GM12878 (cell line): ENCODE results near the gene ACD. TPM values are rescaled to one million over a fixed set of nuclear protein-coding genes. Genes with fewer than 3 reads are reported as not detected.

Experiments used
- ATAC-seq: fragments of 200-7000 bp; cut with Tn5 transposase; 3 replicates; pipeline ENCODE4 v1.9.1; 2020; ENCODE audit warnings: mild to moderate bottlenecking, moderate library complexity
- BruUV-seq: library from RNA; stranded (reverse); fragments of 400-500 nt; replicated peaks from 2 replicates; lab custom pipeline; 2021; lab: Mats Ljungman, UMichigan
- CTCF ChIA-PET: fragments of 300-600 bp; sonication (Branson Sonifier 250); formaldehyde crosslinking; extraction: SDS; loops from one replicate; lab custom pipeline; 2021; ENCODE audit warnings: inconsistent platforms; lab: Yijun Ruan, JAX
- POLR2A ChIA-PET: fragments of 350-600 bp; formaldehyde crosslinking; extraction: SDS; loops from one replicate; lab custom pipeline; 2021; ENCODE audit warnings: inconsistent platforms; lab: Charles Lee
- RAD21 ChIA-PET: fragments of 300-600 bp; sonication (Branson Sonifier 250); formaldehyde crosslinking; loops from one replicate; lab custom pipeline; 2023; ENCODE audit warnings: antibody characterized with exemption; ENCODE audit not compliant: unreplicated experiment; lab: Charles Lee
- SMC1A ChIA-PET: fragments of 300-600 bp; sonication (Branson Sonifier 250); formaldehyde crosslinking; loops from one replicate; lab custom pipeline; 2023; ENCODE audit not compliant: unreplicated experiment, uncharacterized antibody; lab: Charles Lee
- DNase-seq: peaks from one replicate; pipeline ENCODE4 v3.0.0-alpha.2; 2011; ENCODE audit warnings: low read depth, low spot score
- FAIRE-seq: peaks from 3 replicates; lab custom pipeline; 2011; peaks lifted over from hg19 to GRCh38; lab: Jason Lieb, UNC
- H2AFZ ChIP-seq: 2 replicates; pipeline ENCODE4 v1.6.0; 2011; ENCODE audit warnings: low read depth, low read length, control low read depth; ENCODE audit not compliant: control insufficient read depth
- H3K27ac ChIP-seq: 2 replicates; pipeline ENCODE4 v1.5.1; 2011; ENCODE audit warnings: control low read depth; ENCODE audit not compliant: control insufficient read depth, insufficient read depth
- H3K27me3 ChIP-seq, 2 experiments: replicated peaks in 1 of 2; 2 replicates each; pipeline versions ENCODE4 v1.6.0 to v1.6.1; 2011; ENCODE audit warnings: low read length in 1 of 2; ENCODE audit not compliant: control insufficient read depth in 2 of 2, insufficient read depth in 2 of 2
- H3K36me3 ChIP-seq, 2 experiments: 2 replicates each; pipeline ENCODE4 v1.5.1; 2011; ENCODE audit warnings: low read length in 1 of 2; ENCODE audit not compliant: control insufficient read depth in 2 of 2, insufficient read depth in 2 of 2
- H3K4me1 ChIP-seq: 2 replicates; pipeline ENCODE4 v1.6.1; 2011; ENCODE audit warnings: mild to moderate bottlenecking, low read length, moderate library complexity, mixed read lengths; ENCODE audit not compliant: control insufficient read depth, insufficient read depth
- H3K4me2 ChIP-seq: 2 replicates; pipeline ENCODE4 v1.6.0; 2011; ENCODE audit warnings: control low read depth; ENCODE audit not compliant: control insufficient read depth, insufficient read depth
- H3K4me3 ChIP-seq: fragments of 200-600 bp; sonication (generic); 2 replicates; pipeline ENCODE4 v1.5.1; 2016
- H3K79me2 ChIP-seq: 2 replicates; pipeline ENCODE4 v1.6.0; 2011; ENCODE audit warnings: low read length; ENCODE audit not compliant: control insufficient read depth, insufficient read depth
- H3K9ac ChIP-seq: 2 replicates; pipeline ENCODE4 v1.8.0; 2011; ENCODE audit warnings: low read length, control low read depth, mixed read lengths; ENCODE audit not compliant: control insufficient read depth, insufficient read depth
- H3K9me3 ChIP-seq: replicated peaks from 3 replicates; pipeline ENCODE4 v1.5.1; 2011; ENCODE audit warnings: mild to moderate bottlenecking, low read length; ENCODE audit not compliant: control insufficient read depth, insufficient read depth
- H4K20me1 ChIP-seq: 2 replicates; pipeline ENCODE4 v1.6.0; 2011; ENCODE audit not compliant: control insufficient read depth, insufficient read depth
- CBFB ChIP-seq: IDR thresholded peaks from 2 replicates; pipeline ENCODE4 v1.6.1; 2016; ENCODE audit warnings: antibody characterized with exemption, low read depth
- CREM ChIP-seq: IDR thresholded peaks from 2 replicates; pipeline ENCODE4 v1.6.1; 2014; ENCODE audit warnings: antibody characterized with exemption, low read depth
- EGR1 ChIP-seq, 2 experiments: IDR thresholded peaks; 1 replicate in 1 of 2; 2 replicates in 1 of 2; pipeline ENCODE4 v1.6.1; 2011 to 2012; ENCODE audit warnings: low read depth in 2 of 2, low read length in 2 of 2, borderline replicate concordance in 1 of 2, mild to moderate bottlenecking in 1 of 2, moderate library complexity in 1 of 2
- GATAD2B ChIP-seq: fragments of 450-650 bp; conservative IDR thresholded peaks from 2 replicates; pipeline ENCODE4 v1.6.1; 2017; ENCODE audit warnings: low read depth, mild to moderate bottlenecking, moderate library complexity
- HDAC2 ChIP-seq: fragments of 200-600 bp; sonication (generic); IDR thresholded peaks from 2 replicates; pipeline ENCODE4 v1.6.1; 2017
- MXI1 ChIP-seq: fragments of 150-350 bp; IDR thresholded peaks from 2 replicates; pipeline ENCODE4 v1.6.1; 2011; ENCODE audit warnings: low read depth, mild to moderate bottlenecking, inconsistent platforms, low read length, improper control_type of control experiment
- RAD51 ChIP-seq: fragments of 450-650 bp; IDR thresholded peaks from 2 replicates; pipeline ENCODE4 v1.6.1; 2016; ENCODE audit warnings: moderate library complexity, mild to moderate bottlenecking, inconsistent platforms
- SMARCA5 ChIP-seq: fragments of 450-650 bp; IDR thresholded peaks from 2 replicates; pipeline ENCODE4 v1.6.1; 2017; ENCODE audit warnings: mild to moderate bottlenecking
- TARDBP ChIP-seq: IDR thresholded peaks from 2 replicates; pipeline ENCODE4 v1.6.1; 2016; ENCODE audit warnings: borderline replicate concordance
- TCF7 ChIP-seq: IDR thresholded peaks from 2 replicates; pipeline ENCODE4 v1.6.1; 2014; ENCODE audit warnings: antibody characterized with exemption, borderline replicate concordance
- ZNF24 ChIP-seq: fragments of 450-650 bp; IDR thresholded peaks from 2 replicates; pipeline ENCODE4 v1.6.1; 2017; ENCODE audit warnings: antibody characterized with exemption, mild to moderate bottlenecking
- WGBS: methylation state at CpG from one replicate; pipeline ENCODE4 v1.1.6; 2016; ENCODE audit warnings: low lambda C conversion rate; ENCODE audit not compliant: insufficient replicate concordance, insufficient coverage; ENCODE audit errors: missing lambda C conversion rate; 5-methylcytosine and 5-hydroxymethylcytosine counted together
- in situ Hi-C: fragments of 300-500 bp; cut with MboI; formaldehyde crosslinking; loops from 9 replicates; pipeline ENCODE4 v1.14.3; 2018; ENCODE audit warnings: mixed read lengths
- intact Hi-C: fragments of 100-400 bp; cut with micrococcal nuclease; formaldehyde crosslinking; loops from one replicate; pipeline ENCODE4 v1.14.2; 2022; ENCODE audit not compliant: unreplicated experiment
- polyA plus RNA-seq, 11 experiments: library from polyadenylated mRNA; depleted of rRNA in 4 of 11; unstranded in 6 of 11; stranded (reverse) in 5 of 11; fragments of >200 nt; fragmentation: Nextera tagmentation in 4 of 11; fragmentation: Illumina TruSeq in 1 of 11; extraction: Ambion mirVana in 4 of 11; extraction: Trizol in 1 of 11; gene quantifications; 1 replicate in 1 of 11; 2 replicates in 10 of 11; pipeline versions ENCODE4 v1.2.1 to v1.2.3, GENCODE V29; 2011 to 2016; ENCODE audit warnings: inconsistent platforms in 2 of 11, missing spikeins in 2 of 11, low read depth in 1 of 11
- total RNA-seq, 4 experiments: library from RNA; depleted of rRNA in 3 of 4; stranded (reverse); fragments of >200 nt in 3 of 4; fragmentation: Illumina TruSeq in 1 of 4; extraction: Trizol in 1 of 4; gene quantifications; 2 replicates each; pipeline versions ENCODE4 v1.2.1 to v1.2.3, GENCODE V29; 2013 to 2021
- TF ChIP-seq, protein P1 (sequence below): fragments of 450-650 bp; IDR thresholded peaks from 2 replicates; pipeline ENCODE4 v1.6.1; 2017; ENCODE audit warnings: antibody characterized with exemption, mild to moderate bottlenecking, moderate library complexity
- TF ChIP-seq, protein P2 (sequence below): fragments of 450-650 bp; formaldehyde crosslinking; IDR thresholded peaks from 2 replicates; pipeline ENCODE4 v1.4.0; 2020; ENCODE audit warnings: mild to moderate bottlenecking, moderate library complexity
- TF ChIP-seq, protein P3 (sequence below): IDR thresholded peaks from 2 replicates; pipeline ENCODE4 v1.6.1; 2011; ENCODE audit warnings: low read depth, mild to moderate bottlenecking, low read length, moderate library complexity, borderline replicate concordance; ENCODE audit errors: extremely low read depth

Gene ACD
- total and polyA plus RNA-seq, 10 of the 15 experiments (the other 5 are each of a cell fraction or from before 2014, with no cell fraction given) = 2.9 to 46.7 (median 23.9) TPM

DNA sequence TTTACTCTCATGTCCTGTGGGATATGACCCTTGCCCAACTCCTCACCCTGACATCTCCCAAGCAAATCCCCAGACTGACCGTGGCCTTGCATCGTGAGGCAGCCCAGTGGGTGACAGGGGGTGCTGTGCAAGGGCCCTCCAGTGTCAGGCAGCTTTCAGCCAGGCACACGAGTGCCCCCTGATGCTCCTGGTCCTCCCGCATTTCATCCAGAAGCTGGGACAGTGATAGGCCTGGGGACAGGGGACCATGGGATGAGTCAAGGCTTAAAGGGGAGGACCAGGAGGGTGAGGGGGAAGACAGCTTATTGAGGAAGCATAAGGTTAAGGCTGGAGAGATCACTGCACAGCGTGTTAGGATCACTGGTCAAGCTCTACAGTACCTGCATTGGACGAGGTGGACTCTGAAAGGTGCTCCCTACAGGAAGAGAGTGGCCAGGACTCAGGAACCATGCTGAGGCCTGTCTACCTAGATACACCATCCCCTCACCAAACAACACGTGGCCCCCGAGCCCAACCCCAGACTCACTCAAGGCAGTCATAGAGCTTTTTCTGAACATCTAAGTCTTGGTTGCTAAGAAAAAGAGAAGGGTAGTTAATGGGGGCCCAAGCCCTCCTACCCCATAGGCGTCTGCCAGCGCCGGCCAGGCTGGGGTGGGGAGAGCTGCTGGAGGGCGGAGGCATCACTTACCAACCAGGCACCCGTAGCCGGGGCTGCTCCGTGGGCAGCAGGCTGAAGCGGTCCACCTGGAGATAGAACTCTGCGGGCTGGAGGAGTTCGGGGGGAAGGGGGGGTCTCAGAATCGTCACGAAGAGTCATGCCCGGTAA lies 998 bp downstream of the ACD start:
- Histone ChIP-seq H2AFZ (no peak overlapping the region; the same call in 1 of the 2 replicates), H3K36me3 (peaks cover 12 to 15% of the 10 kb centered on the region in 2 experiments), H3K27me3 (no peaks in the 10 kb centered on the region), H3K9ac (peak overlapping the region; percentile 78), H3K9me3 (no peaks in the 10 kb centered on the region), H3K79me2 (peaks cover 12% of the 10 kb centered on the region), H3K4me1 (peaks cover 10% of the 10 kb centered on the region), H3K27ac (peak overlapping the region; percentile 80), H4K20me1 (no peaks in the 10 kb centered on the region), H3K4me3 (peak overlapping the region; percentile 92), H3K4me2 (peak overlapping the region; percentile 73)
- 19% methylated on average over 19 of the region's 21 CpGs for WGBS
- ChIA-PET RAD21 (interaction anchor here (1.0 to 3.2 kb wide), 6 partner anchors 14 to 170 kb away, joined by 3 to 17 read pairs (median 6); partner anchors contain the start of genes CARMIL2, CTCF and GFOD2), POLR2A (interaction anchor here (0.5 to 2.8 kb wide), 11 partner anchors 10 to 129 kb away, joined by 3 to 16 read pairs (median 4); partner anchors contain the start of genes CARMIL2 and CTCF), CTCF (interaction anchor here (0.8 to 4.3 kb wide), 10 partner anchors 10 to 178 kb away, joined by 3 to 29 read pairs (median 6); partner anchors contain the start of genes ATP6V0D1 and CARMIL2), SMC1A (interaction anchor here (1.0 to 2.1 kb wide), 4 partner anchors 14 to 186 kb away, joined by 3 to 7 read pairs (median 4); partner anchors contain the start of gene CARMIL2)
- intact Hi-C loops = no loop called here
- no peak for FAIRE-seq
- BruUV-seq = no TSS peak
- ATAC-seq = no peak
- DNase-seq = no peak
- in situ Hi-C loops = no loop called here
- TF ChIP-seq ZNF24 (no peak), MXI1 (no peak), CREM (no peak), SMARCA5 (no peak), CBFB (no peak), GATAD2B (no peak), EGR1 (IDR thresholded peaks at IDR 0.05; ENCODE audit: borderline replicate concordance in 1 of 2, low read depth in 2 of 2, low read length in 2 of 2) (no peak), TCF7 (no peak), RAD51 (no peak), HDAC2 (no peak), TARDBP (no peak)
- TF ChIP-seq, protein P1, sequence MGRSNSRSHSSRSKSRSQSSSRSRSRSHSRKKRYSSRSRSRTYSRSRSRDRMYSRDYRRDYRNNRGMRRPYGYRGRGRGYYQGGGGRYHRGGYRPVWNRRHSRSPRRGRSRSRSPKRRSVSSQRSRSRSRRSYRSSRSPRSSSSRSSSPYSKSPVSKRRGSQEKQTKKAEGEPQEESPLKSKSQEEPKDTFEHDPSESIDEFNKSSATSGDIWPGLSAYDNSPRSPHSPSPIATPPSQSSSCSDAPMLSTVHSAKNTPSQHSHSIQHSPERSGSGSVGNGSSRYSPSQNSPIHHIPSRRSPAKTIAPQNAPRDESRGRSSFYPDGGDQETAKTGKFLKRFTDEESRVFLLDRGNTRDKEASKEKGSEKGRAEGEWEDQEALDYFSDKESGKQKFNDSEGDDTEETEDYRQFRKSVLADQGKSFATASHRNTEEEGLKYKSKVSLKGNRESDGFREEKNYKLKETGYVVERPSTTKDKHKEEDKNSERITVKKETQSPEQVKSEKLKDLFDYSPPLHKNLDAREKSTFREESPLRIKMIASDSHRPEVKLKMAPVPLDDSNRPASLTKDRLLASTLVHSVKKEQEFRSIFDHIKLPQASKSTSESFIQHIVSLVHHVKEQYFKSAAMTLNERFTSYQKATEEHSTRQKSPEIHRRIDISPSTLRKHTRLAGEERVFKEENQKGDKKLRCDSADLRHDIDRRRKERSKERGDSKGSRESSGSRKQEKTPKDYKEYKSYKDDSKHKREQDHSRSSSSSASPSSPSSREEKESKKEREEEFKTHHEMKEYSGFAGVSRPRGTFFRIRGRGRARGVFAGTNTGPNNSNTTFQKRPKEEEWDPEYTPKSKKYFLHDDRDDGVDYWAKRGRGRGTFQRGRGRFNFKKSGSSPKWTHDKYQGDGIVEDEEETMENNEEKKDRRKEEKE = no peak
- TF ChIP-seq, protein P2, sequence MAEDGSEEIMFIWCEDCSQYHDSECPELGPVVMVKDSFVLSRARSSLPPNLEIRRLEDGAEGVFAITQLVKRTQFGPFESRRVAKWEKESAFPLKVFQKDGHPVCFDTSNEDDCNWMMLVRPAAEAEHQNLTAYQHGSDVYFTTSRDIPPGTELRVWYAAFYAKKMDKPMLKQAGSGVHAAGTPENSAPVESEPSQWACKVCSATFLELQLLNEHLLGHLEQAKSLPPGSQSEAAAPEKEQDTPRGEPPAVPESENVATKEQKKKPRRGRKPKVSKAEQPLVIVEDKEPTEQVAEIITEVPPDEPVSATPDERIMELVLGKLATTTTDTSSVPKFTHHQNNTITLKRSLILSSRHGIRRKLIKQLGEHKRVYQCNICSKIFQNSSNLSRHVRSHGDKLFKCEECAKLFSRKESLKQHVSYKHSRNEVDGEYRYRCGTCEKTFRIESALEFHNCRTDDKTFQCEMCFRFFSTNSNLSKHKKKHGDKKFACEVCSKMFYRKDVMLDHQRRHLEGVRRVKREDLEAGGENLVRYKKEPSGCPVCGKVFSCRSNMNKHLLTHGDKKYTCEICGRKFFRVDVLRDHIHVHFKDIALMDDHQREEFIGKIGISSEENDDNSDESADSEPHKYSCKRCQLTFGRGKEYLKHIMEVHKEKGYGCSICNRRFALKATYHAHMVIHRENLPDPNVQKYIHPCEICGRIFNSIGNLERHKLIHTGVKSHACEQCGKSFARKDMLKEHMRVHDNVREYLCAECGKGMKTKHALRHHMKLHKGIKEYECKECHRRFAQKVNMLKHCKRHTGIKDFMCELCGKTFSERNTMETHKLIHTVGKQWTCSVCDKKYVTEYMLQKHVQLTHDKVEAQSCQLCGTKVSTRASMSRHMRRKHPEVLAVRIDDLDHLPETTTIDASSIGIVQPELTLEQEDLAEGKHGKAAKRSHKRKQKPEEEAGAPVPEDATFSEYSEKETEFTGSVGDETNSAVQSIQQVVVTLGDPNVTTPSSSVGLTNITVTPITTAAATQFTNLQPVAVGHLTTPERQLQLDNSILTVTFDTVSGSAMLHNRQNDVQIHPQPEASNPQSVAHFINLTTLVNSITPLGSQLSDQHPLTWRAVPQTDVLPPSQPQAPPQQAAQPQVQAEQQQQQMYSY (CRISPR knock-in tag) = no peak
- TF ChIP-seq, protein P3, sequence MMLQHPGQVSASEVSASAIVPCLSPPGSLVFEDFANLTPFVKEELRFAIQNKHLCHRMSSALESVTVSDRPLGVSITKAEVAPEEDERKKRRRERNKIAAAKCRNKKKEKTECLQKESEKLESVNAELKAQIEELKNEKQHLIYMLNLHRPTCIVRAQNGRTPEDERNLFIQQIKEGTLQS = no peak
